HT1080 (cell line): ENCODE data around the gene KLF2. TPM values are rescaled to one million over a fixed set of nuclear protein-coding genes. Genes with fewer than 3 reads are reported as not detected.

Experiments used
- DNase-seq: peaks from one replicate; pipeline ENCODE4 v3.0.0-alpha.2; 2015; ENCODE audit warnings: low read depth
- total RNA-seq: library from RNA; depleted of rRNA; stranded (reverse); fragments of >200 nt; shearing (Covaris generic); gene quantifications from 2 replicates; pipeline ENCODE4 v1.2.3, GENCODE V29; 2014

The KLF2 gene
- total RNA-seq, 1 experiment from 2014 or later, result 37.9 TPM

GRCh38 chr19:16306728-16307402 lies 17.8 kb upstream of the KLF2 start:
- no peak for DNase-seq

GRCh38 chr19:16308081-16308480 lies 16.5 kb upstream of the KLF2 start:
- no peak for DNase-seq

- no peak for DNase-seq
These were observed 15.0 kb upstream of the KLF2 start for GRCh38 chr19:16309643-16310042.

GRCh38 chr19:16315825-16316505 lies 8.7 kb upstream of the KLF2 start:
- peak; percentile 47 for DNase-seq

- no peak for DNase-seq
These were observed 8.1 kb upstream of the KLF2 start for GRCh38 chr19:16316506-16316882.

- DNase-seq, result no peak
These were observed 5.1 kb upstream of the KLF2 start for GRCh38 chr19:16319481-16319880.

- DNase-seq, result peak; percentile 50
These were observed 3.6 kb upstream of the KLF2 start for GRCh38 chr19:16320987-16321386.

GRCh38 chr19:16325161-16325527 lies 518 bp downstream of the KLF2 start:
- no peak for DNase-seq

GRCh38 chr19:16325641-16326400 lies 1.2 kb downstream of the KLF2 start:
- DNase-seq, result peak; percentile 51

GRCh38 chr19:16326401-16327168 lies 2.0 kb downstream of the KLF2 start:
- DNase-seq, result peak; percentile 42

GRCh38 chr19:16327169-16327475 lies 2.5 kb downstream of the KLF2 start:
- no peak for DNase-seq

- DNase-seq, result no peak
These were observed 2.9 kb downstream of the KLF2 start for GRCh38 chr19:16327501-16327900.

GRCh38 chr19:16327911-16328823 lies 3.5 kb downstream of the KLF2 start:
- DNase-seq, result peak; percentile 27

GRCh38 chr19:16328824-16329482 lies 4.3 kb downstream of the KLF2 start:
- peak; percentile 64 for DNase-seq

- peak; percentile 99 for DNase-seq
These were observed 5.8 kb downstream of the KLF2 start for GRCh38 chr19:16330368-16330801.

- DNase-seq, result peak; percentile 67
These were observed 6.4 kb downstream of the KLF2 start for GRCh38 chr19:16330806-16331690.

GRCh38 chr19:16333001-16333586 lies 8.5 kb downstream of the KLF2 start:
- no peak for DNase-seq

GRCh38 chr19:16334411-16334810 lies 9.8 kb downstream of the KLF2 start:
- peak; percentile 28 for DNase-seq

- DNase-seq, result no peak
These were observed 10.6 kb downstream of the KLF2 start for GRCh38 chr19:16335226-16335625.
